Measurements from ENCODE around the gene DCST1.

The DCST1 gene

DNA sequence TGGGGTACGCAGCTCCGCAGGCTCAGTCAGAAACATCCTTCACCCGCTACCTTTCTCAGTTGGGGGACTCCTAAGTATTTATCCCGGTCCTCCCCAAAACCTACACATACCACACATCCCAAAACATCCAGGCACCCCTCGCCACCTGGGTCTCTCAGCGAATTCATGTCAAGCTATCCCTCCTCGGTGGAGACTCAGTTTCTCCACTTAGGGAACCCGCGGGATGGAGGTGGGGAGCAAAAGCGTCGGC is 32.3 kb upstream of the DCST1 start:
- no peak for DNase-seq

DNA sequence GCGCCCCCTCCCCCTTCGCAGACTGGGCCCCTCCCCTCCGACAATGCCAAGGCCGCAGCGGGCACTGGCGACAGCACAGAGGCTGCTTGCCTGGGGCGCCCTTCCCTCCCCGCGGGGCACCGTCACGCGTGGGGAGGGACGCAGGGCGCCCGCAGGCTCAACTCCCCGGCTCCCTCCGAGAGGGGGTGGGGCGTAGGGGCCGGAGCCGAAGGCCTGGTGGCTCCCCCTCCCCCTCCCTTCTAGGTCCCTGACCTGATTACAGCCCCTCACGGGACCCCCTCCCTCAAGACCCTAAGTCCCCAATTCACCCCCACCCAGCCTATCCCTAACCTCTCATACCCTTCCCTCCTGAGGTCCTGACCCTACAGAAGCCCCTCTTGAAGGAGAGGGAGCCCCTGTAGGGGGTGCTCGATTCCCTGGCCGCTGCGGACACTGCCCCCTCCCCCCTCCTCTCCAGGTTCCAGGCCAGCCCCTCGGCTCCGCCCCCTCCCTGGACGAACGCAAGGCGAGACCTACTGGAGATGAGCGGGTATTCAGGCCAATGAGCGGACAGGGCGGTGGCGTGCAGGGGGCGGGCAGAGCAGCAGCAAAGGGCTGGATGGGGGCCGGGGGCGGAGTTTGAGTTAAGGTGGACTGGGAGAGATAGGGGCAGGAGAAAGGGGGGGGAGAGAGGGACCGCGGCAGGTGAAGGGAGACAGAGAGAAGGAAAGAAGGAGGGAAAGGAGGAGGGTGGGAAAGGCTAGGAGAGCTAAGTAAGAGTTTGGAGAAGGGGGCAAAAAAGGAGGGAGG is 31.8 kb upstream of the DCST1 start:
- DNase-seq: peak; percentile 98

DNA sequence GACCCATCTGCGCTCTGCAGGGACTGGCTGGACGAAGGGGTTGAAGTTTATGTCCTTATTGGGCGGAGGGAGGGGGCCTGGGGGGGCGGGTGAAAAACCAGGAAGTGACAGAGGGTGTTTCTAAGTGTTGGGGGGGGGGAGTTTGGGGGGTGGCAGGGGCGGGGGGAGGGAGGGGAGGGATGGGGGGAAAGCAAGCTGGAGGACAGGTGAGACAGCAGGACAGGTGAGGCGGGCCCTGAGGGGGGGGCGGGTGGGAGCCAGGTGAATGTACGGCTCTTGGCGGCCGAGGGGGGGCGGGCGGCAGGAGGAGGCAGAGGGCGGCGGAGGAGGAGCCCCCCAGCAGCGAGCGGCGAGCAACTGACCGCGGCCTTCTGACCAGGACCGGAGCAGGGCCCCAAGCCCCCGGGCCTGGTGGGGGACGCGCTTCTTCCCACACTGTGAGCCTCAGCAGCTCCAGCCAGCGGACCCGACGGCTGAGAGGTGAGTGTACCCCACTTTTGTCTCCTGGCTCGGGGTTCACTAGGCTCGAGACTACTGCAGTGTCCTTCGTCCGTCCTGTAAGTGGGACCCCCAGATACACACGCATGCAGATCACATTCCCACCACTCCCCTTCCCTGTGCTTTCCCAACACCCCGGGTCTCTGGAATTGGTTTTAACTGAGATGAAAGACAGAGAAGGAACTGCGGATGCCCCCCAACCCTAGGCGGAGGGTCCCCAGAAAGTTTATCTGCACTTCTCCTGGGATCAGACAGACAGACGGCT is 31.0 kb upstream of the DCST1 start, which contains the start of gene ZBTB7B:
Gene ZBTB7B, plus strand, starts transcription at position 339 of the 763 bp plus-strand sequence. CDS start 11,859 bp downstream, outside the sequence.
- DNase-seq: no peak

DNA sequence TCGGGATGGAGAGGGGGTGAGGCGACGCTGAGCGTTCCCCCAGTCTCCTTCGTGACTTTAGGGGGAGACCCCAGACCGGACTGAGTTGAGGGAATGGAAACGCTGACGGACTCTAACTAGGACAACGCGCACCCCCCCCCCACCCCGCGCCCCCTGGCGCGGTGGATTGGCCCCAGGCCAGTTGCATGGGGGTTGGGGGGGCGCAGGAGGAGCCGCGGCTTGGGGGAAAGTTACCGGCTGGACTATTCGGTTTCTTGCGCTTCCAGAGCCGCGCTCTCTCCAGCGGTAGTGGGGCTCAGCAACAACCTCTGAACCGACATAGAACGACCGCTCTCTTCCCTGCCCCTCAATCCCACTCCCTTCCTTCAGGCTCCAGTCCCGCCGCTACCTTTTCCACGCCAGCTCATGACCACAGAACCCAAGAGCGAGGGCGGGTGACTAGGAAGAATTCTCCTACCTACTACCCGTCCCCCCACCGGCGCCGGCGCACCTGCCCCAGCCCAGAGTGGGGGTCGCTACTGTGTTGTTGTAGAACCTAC is 30.3 kb upstream of the DCST1 start:
- DNase-seq: no peak

DNA sequence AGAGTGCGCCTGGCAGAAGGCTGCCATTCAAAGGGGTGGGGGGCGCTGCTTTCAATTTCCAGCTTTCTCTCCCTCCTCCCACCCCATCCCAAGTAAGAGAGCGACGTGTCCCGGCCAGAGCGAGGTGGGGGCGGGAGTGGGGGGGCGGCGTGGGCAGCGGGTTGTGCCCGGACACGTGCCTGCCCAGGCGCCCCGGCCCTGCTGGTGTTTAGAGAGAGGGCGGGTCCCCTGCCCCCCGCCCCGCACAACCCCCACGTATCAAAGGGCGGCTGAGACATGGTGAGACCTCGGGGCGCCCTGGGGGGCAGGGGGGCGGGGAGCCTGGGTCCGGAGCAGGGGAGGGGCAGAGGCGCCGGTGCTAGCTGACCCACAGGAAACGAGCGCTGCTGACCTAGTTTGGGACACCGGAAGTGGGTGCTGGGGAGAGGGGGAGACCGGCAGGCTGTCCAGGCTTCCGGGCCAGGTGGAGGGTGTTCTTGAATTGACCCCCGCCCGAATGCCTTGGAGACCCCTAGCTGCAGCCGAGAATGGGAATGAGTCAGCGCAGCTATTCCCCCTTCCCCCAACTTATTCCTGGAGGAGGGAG is 29.8 kb upstream of the DCST1 start:
- no peak for DNase-seq

DNA sequence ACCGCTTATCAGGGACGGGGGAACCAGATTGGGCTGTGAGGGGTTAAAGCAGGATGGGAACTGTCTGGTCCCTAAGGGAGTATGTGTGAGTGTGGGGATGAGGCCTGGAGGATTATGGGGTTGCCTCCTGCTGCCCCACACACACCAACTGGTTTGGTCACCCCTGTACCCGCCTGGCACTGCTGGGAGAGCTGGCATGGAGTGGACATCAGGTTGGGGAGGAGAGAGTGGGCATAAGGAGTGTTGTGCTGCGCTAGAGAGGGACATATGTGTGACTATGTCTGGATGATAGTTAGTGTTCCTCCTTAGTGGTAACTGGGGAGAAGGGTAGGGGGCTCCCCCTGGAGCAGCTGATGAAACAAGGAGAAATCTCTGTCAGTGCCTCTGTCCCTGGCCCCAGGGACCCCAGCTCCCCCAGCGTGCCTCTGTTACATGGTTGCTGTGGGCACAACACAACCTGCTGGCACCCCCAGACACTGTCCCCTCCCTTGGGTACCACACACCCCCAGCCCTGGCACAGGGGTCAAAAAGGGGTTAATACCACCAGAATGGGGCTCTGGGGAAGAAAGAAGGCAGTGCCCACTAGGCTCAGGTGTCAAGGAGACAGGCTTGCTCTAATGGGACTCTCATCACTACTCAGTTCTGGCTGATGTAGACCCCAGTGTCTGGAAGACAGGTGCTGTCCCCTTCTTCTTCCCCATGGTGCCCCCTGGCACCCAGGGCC is 29.1 kb upstream of the DCST1 start:
- DNase-seq: no peak

DNA sequence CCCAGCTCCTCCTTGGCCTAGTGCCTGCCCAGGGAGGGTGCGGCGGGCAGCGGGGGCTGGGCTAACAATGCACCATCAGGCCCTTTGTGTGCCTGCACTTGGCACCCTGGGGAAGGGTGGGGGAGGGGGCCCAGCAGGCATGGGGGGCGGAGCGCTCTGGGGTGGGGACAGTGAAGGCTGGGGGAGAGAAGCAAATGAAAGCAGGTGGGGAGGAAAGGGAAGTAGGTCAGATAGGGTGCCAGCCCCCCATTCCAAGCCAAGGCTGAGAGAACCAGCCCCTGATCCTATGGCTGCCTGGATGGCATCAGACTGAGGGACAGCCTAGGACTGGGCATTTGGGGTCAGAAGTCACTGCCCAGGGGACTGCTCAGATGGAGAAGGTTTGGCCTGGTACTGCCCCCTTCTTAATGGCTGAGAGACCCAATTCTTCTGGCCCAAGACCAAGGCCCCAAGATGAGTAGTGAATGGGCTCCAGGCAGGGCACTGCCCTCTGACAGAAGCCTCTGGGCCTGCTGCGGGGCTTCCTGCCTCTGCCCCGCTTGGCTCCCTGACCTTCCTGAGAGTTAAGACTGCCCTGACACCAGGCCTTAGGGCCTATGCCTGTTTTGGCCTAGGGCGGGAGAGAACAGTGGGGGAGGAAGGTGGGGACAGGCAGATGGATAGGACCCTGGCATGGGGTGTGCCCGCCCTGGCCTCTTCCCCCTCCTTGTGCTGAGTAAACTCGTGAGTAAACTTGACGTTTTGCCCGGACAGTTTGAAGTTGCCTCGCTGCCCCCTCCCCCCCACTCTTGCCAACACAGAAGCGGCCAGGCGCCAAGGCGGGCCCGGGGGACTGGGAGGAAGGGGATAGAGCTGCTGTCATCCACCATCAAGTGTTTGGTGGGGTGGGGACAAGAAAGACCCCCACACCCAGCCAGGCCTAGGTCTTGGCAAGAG is 28.3 kb upstream of the DCST1 start:
- DNase-seq: peak; percentile 58

DNA sequence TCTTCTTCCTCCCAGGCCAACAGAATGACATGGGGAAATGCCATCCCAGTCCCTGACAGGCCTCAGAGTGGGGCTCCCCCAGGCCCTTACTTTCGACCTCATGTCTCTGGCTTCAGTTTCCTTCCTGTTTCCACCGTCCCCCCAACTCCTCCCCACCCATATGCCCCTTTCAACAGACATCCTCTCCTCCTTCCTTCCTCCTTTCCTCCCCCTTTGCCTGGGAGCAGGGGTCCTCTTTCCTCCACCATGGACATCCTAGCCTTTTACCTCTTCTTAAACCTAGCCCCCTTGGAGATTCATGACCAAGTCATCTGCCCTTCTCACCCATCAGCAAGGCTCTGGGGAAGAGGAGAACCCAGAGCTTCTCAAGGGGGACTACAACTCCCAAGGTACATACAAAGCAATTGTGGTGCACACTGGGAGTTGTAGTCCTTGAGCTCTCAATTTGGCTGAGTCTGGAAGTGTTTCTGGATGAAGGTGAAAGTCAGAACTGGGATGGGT is 27.0 kb upstream of the DCST1 start:
- DNase-seq: peak; percentile 69

DNA sequence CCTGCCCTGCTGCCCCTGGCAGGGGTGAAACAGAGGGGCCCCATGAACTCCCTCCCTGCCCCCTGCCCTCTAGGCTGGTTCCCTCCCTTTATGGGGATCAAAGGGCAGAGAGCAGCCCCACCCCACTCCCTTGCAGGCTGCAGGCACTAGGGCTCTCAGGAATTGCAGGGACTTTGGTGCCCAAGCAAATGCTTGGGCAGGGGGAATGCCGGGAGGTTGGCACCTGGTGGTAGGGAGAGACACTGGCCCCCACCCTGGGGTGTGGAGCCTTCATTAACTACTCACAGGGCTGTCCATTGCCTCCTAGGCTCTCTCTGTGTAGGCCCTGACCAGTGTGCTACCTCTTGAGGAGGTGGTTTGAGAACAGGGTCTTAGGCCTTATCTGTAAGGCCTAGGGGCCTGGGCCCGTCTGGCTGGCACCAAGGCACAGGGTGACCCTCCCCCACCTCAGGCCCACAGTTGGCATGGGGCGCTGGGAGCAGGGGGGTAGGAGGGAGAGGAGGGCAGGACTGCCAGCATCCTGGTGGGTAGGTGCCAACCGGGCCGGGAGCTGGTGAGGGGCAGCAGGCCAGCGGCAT is 26.3 kb upstream of the DCST1 start:
- no peak for DNase-seq

DNA sequence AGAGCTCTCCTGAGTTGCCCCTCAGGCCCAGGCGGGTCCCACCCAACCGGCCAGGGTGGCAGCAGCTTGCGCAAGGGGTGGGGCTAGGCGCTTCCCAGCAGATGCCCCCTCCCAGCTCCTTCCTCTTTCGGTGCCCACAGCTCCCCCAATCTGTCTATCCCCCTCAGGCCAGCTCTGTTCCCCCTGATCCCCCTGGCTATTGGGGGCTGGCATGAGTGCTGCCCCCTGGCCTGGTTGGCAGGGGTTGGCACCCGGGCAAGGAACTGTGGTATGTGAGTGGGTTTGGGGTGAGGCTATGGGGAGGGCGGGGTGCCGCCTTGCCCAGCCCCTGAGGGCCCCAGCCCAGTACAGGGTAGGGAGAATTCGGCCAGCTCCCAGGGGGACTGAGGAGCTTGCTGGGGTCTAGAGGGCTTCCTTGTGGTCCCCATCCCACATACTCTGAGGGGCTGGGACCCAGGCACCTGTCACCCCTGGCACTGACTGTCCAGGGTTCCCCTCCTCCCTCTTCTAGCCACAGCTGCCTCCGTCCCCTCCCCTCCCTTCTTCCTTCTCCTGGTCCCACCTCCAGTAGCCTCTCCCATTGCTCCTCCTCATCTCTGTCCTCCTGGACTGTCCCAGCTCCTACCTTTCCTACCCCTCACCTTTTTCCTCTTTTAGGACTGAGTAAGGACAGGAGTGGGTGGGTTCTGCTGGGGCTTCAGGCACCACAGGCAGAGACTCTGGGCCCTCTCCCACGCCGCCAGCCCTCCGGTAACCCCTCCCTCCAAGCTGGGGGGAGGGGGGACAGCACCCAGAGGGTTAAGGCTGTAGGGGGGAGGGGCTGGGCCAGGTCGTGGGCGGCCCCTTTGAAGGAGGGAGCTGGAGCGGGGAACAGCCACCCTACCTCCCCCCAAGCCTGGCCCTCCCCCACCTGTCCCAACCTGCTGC is 25.3 kb upstream of the DCST1 start:
- peak; percentile 39 for DNase-seq

DNA sequence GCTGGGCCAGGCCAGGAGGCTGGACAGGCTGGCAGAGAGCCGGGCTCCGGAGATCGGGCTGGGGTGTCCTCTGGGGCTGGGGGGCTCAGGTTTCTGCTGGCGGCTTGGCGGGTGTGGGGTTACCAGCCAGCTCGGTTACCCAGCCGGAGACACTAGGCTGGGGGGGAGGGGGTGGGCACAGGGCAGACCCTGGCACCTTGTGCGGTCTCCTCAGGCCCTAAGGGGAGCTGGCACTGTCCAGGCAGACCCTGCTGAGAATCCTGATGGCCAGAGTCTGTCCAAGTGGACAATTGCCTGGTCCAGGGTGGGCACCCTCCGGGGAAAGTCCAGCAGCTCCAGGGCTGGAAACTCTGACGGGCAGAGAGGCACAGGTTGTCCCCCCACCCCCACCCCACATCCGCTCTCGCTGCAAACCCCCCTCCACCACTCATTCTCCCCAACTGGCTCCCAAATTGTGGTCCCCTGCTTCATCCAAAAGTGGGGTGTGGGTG is 24.4 kb upstream of the DCST1 start:
- no peak for DNase-seq

DNA sequence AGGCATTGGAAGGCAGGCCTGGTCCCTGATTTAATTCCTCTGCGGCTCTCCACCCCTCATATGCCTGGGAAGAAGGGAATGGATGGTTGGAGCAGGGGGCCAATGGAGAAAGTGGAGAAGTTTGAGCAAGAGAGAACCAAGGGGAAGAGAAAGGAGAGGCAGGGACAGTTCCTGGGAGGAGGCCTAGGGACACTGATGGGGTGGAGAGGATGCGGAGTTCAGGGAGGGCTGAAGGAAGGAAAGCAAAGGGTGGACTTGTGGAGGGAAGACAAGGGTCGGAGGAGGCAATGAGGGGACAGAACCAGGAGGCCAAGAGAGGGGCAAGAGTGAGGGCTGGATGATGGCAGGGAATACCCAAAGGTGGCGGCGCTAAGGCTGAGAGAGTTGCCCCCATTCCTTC is 23.9 kb upstream of the DCST1 start:
- no peak for DNase-seq

DNA sequence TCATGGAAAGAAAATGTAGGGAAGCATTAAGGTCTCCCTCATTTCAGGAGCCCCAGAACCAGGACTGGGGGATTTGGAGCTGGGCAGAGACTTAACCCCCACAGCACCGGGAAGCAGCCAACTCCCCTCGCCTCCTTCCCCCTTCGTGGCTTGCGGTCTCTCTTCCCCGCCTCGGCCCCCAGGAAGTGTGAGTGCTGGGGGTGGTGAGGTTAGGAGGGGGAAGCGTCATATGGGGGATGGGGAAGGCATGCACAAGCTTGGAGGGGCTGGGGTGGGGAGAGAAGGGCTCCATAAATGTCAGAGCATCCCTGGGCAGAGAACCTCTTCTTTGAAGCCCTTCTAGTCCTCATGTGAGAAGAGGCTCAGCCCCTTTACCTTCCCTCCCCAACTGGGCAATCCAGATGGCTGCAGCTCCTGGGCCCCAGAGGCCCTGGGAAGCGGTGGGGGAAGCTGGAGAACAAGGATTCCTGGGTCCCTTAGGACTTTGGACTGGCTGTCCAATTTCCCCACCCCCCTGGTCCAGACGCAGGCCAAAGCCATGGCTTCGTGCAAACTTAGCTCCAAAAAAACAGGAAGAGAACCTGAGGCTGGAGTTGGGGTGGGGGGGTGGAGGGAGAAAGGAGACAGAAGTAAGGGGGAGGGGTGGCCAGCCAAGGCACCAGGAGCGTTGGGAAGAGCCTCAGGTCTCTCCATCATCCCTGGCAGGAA is 23.3 kb upstream of the DCST1 start:
- DNase-seq: peak; percentile 44

DNA sequence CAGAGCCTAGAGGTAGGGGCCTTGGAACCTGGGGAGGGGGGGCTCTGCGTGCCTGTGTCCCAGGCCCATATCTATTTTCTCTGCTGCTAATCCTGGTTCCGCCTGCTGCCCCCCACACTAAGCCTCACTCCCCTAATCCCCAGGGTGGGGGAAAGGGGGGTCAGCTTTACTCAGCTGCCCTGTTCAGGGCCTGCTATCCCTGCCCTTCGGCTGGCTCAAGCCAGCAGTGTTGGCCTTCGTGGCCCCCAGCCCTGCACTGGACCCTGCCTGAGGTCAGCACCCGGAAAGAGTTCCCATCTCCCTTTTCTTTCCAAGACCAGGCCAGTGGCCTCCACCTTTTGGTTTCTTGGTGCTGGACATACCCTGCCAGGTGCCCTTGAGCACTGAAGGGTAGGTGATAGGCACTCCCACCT is 22.6 kb upstream of the DCST1 start:
- DNase-seq: no peak

DNA sequence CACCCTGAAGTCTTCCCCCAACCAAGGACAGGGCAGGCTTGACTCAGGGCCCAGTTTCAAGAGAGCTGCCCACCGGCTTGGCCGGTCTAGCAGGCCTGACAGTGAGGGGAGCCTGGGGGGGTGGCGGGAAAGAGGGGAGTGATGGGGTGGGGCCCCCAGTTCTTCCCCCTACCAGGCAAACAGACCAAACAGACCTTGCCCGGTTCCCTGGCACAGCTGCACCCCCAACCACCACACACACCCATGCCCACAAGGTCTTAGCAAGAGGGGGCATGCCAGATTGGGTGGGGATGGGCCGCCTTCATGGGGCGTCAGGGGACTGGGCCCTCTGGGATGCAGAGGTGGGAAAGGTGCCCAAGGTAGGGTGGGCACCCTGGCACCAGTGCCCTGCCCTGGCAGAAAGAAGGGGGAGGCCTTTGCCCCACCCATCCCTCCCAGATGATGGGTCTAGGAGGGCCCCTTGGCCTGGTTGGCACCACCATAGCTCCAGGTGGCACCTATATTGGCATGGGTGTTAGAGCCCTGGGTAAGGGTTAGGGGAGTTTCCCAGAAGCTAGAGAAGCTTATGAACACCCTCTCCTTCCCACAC is 22.1 kb upstream of the DCST1 start:
- DNase-seq: no peak

DNA sequence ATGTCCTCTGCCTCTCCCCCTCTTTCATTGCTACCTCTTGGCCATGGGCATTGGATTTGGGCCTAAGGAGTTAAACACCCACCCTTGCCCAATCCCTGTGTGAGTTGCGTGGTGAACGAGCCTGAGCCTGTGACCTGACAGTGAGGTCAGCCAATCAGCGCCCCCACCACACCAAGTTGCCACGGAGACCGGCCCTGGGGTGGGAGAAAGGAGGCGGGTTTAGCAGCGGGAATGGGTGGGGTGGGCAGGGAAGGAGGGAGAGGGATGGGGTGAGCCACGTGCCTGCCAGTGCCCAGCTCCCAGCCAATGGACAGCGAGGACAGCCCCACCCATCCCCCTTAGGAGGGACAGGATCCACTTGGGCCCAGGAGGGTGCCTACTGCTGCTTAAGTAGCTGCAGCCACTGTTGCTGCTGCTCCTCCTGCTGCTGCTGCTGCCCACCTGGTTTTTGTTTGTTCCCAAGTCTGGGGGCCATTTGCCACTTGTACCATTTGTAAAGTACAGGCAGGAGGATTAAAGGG is 21.5 kb upstream of the DCST1 start:
- peak; percentile 49 for DNase-seq

DNA sequence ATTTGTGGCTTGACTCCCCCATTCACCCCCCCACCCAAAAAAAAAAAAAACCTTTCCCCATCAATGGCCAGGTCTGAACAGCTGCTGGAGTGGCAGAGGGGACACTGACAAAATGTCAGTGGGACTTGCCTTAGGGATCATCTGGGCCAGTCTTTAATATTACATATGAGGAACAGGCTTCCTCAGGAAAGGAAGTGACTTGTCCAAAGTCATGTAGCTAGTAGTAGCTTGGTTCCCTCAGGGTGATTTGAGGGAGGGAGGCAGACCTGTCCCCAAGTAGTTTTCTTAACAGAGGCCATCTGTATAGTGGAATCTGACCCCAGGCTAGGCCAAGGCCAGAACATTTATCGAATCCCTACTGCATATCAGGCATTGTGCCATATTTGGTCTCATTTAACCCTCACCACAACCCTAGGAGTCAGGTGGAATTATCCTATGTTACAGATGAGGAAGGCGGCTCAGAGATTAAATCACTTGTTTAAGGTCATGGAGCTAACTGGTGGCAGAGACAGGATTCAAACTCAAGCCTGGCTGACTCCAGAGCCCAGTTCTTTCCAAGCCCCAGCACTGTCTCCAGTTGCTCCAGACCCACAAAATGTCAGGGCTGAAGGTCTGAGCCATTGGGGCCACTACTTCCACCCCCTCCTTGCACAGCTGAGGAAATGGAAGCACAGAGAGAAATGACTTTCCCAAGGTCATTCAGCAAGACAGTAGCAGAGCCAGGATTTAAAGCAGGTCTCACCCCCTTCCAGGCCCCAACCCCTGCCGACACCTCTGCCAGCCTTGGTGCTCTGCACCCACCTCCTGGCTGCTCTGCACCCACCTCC is 20.6 kb upstream of the DCST1 start:
- no peak for DNase-seq

DNA sequence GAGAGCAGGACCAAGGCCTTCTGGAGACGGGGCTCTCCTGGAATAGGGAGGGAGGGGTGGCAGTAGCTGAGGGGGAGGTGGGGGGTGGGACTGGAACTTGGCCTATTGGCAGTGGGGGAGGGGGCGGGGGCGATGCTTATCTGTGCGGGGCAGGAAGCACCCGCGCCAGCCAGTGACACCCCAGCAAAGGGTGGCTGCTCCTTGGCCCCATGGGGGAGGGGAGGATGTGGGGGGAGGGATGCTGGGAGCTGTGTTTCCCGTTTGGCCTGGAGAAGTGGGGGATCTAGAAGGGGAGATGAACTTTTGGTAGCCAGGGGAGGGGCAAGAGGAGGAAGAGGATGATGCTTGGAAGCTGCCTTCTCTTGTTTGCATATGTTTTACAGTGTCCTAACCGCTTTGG is 20.0 kb upstream of the DCST1 start:
- DNase-seq: peak; percentile 52
